HepG2 (cell line): Measurements from ENCODE around the gene NOL4L. TPM values are rescaled to one million over a fixed set of nuclear protein-coding genes. Genes with fewer than 3 reads are reported as not detected.
A peak's percentile ranks its signal among the peaks of the same experiment; 100 is the strongest.

Source experiments
- ARID2 ChIP-seq: sonication (generic); formaldehyde crosslinking; IDR thresholded peaks from 2 replicates; pipeline ENCODE4 v1.8.1; 2022; ENCODE audit warnings: mild to moderate bottlenecking, missing genetic modification reagents, borderline replicate concordance
- ASH2L ChIP-seq: fragments of 300-600, 200-600 bp; sonication (generic); IDR thresholded peaks from 2 replicates; pipeline ENCODE4 v1.7.0; 2017; ENCODE audit warnings: low read depth, mild to moderate bottlenecking, moderate library complexity, mixed read lengths, low read length; ENCODE audit not compliant: insufficient read length
- BORCS8-MEF2B ChIP-seq: sonication (generic); formaldehyde crosslinking; IDR thresholded peaks from 2 replicates; pipeline ENCODE4 v1.8.0; 2022; ENCODE audit warnings: mild to moderate bottlenecking, missing genetic modification reagents
- BRD4 ChIP-seq: sonication (generic); formaldehyde crosslinking; IDR thresholded peaks from 2 replicates; pipeline ENCODE4 v1.4.0; 2020; ENCODE audit warnings: missing genetic modification reagents
- CHD4 ChIP-seq: fragments of 200-600 bp; sonication (generic); IDR thresholded peaks from 2 replicates; pipeline ENCODE4 v1.7.0; 2017; ENCODE audit warnings: mild to moderate bottlenecking, low read length, borderline replicate concordance
- EHMT2 ChIP-seq: fragments of 200-600 bp; sonication (generic); IDR thresholded peaks from 2 replicates; pipeline ENCODE4 v1.7.0; 2017; ENCODE audit warnings: antibody characterized with exemption, low read depth, low read length, borderline replicate concordance
- LCORL ChIP-seq, 2 experiments: fragments of 450-650 bp in 1 of 2; sonication (generic) in 1 of 2; formaldehyde crosslinking in 1 of 2; IDR thresholded peaks; 2 replicates each; pipeline versions ENCODE4 v1.5.0 to v1.6.1; 2017 to 2020; ENCODE audit warnings: antibody characterized with exemption in 1 of 2, missing genetic modification reagents in 1 of 2
- NFIB ChIP-seq: sonication (generic); formaldehyde crosslinking; IDR thresholded peaks from 2 replicates; pipeline ENCODE4 v1.9.0; 2021; ENCODE audit warnings: missing genetic modification reagents, mild to moderate bottlenecking, borderline replicate concordance
- NFKB2 ChIP-seq: sonication (generic); formaldehyde crosslinking; IDR thresholded peaks from 2 replicates; pipeline ENCODE4 v1.4.0; 2020; ENCODE audit warnings: missing genetic modification reagents, borderline replicate concordance
- RBFOX2 ChIP-seq: fragments of 200-400 bp; formaldehyde crosslinking; IDR thresholded peaks from 2 replicates; pipeline ENCODE4 v1.6.1; 2017; ENCODE audit warnings: low read depth, mild to moderate bottlenecking, low read length
- RXRA ChIP-seq: sonication (generic); formaldehyde crosslinking; IDR thresholded peaks from 2 replicates; pipeline ENCODE4 v1.5.1; 2020; ENCODE audit warnings: missing genetic modification reagents
- YY1 ChIP-seq: IDR thresholded peaks from 2 replicates; pipeline ENCODE4 v1.6.1; 2011; ENCODE audit warnings: low read length, low read depth, moderate library complexity, mild to moderate bottlenecking; ENCODE audit not compliant: insufficient read depth, insufficient replicate concordance
- ZBTB21 ChIP-seq: sonication (generic); formaldehyde crosslinking; IDR thresholded peaks from 2 replicates; pipeline ENCODE4 v1.4.0; 2020; ENCODE audit warnings: missing genetic modification reagents
- ZBTB38 ChIP-seq: sonication (generic); formaldehyde crosslinking; IDR thresholded peaks from 2 replicates; pipeline ENCODE4 v1.5.1; 2020; ENCODE audit warnings: mild to moderate bottlenecking, missing genetic modification reagents
- ZNF136 ChIP-seq: sonication (generic); formaldehyde crosslinking; IDR thresholded peaks from 2 replicates; pipeline ENCODE4 v1.8.1; 2022; ENCODE audit warnings: low read depth, mild to moderate bottlenecking, moderate library complexity, missing genetic modification reagents
- ZNF274 ChIP-seq: sonication (generic); formaldehyde crosslinking; IDR thresholded peaks from 2 replicates; pipeline ENCODE4 v1.5.1; 2020; ENCODE audit warnings: mild to moderate bottlenecking, missing genetic modification reagents
- ZNF292 ChIP-seq: sonication (generic); formaldehyde crosslinking; IDR thresholded peaks from 2 replicates; pipeline ENCODE4 v1.8.1; 2022; ENCODE audit warnings: mild to moderate bottlenecking, low read depth, missing genetic modification reagents, borderline replicate concordance
- ZNF761 ChIP-seq: sonication (generic); formaldehyde crosslinking; conservative IDR thresholded peaks from 2 replicates; pipeline ENCODE4 v1.4.0; 2020; ENCODE audit warnings: mild to moderate bottlenecking, missing genetic modification reagents
- ZNF891 ChIP-seq: sonication (generic); formaldehyde crosslinking; IDR thresholded peaks from 2 replicates; pipeline ENCODE4 v1.5.0; 2020; ENCODE audit warnings: mild to moderate bottlenecking, missing genetic modification reagents
- polyA plus RNA-seq, 8 experiments: library from polyadenylated mRNA; depleted of rRNA in 3 of 8; stranded (reverse) in 7 of 8; unstranded in 1 of 8; fragments of >200 nt; fragmentation: Illumina TruSeq in 4 of 8; extraction: Trizol in 4 of 8; gene quantifications; 2 replicates each; pipeline versions ENCODE4 v1.2.1 to v1.2.3, GENCODE V29; 2011 to 2016; ENCODE audit warnings: low read depth in 4 of 8, missing spikeins in 1 of 8, mixed read lengths in 1 of 8; ENCODE audit not compliant: insufficient read depth in 1 of 8
- total RNA-seq, 5 experiments: library from RNA; depleted of rRNA; stranded (reverse); fragments of >200 nt; fragmentation: Illumina TruSeq; extraction: Trizol; gene quantifications; 2 replicates each; pipeline ENCODE4 v1.2.3, GENCODE V29; 2016; ENCODE audit warnings: low read depth in 1 of 5
- TF ChIP-seq, protein P1 (sequence below): sonication (generic); formaldehyde crosslinking; IDR thresholded peaks from 2 replicates; pipeline ENCODE4 v1.4.0; 2020; ENCODE audit warnings: missing genetic modification reagents
- TF ChIP-seq, protein P2 (sequence below): fragments of 450-650 bp; IDR thresholded peaks from 2 replicates; pipeline ENCODE4 v1.6.1; 2017; ENCODE audit warnings: mild to moderate bottlenecking

The NOL4L gene
- total and polyA plus RNA-seq, 2 of the 13 experiments (the other 11 are each of a cell fraction or from before 2014, with no cell fraction given), result 16.6 to 35.4 TPM

DNA sequence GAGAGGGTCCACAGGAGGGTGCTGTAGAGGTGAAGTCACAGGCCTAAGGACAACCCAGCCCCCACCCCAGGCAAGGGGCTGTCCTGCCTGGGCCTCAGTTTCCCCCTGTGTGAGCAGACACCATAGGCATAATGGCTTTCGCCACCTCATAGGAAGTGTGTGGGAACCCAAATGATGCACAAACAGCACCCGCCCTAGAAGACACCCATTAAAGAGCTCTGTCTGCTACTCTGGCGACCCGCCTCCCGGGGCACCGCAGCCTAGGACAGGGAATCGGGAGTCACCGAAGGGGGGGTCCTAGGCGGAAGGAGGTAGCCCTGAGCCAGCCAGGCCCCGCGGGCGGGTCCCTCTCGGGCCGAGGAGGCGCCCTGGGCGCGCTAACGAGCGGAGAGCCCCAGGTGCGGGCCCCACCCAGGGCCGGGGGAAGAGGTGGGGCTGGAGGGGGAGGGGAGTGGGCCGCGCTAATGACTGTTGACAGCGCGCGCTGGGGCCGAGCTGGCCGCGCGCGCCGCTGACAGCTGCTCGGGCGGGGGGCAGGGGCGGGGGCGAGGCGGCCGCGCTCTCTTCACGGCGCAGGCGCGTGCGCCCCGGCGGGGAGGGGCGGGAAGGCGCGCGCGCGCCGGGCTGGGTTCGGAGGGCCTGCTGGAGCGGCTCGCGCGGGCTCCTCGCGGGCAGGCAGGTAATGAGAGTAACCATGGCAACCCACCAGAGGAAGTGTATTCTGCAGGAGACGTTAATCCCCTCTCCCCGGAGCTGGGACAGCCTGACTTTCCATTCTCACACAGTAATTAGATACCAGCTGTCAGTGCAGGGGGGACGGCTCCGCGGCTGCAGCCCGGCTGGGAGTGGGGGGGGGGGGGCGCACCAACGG lies 48.9 kb downstream of the NOL4L start (continued):
- peak; percentile 38; the same call in 1 of the 2 replicates for TF ChIP-seq ZNF136 (CRISPR knock-in tag)
- TF ChIP-seq ZBTB21 (CRISPR knock-in tag), result 0 out of 2 replicates have a peak, but pooled peaks have one; percentile 25
- no peak for TF ChIP-seq ZNF292 (CRISPR knock-in tag)
- no peak for TF ChIP-seq EHMT2
- 0 out of 2 replicates have a peak, but pooled peaks have one; percentile 49 for TF ChIP-seq CHD4
- peak; percentile 13 for TF ChIP-seq ASH2L
- no peak for TF ChIP-seq BORCS8-MEF2B (CRISPR knock-in tag)
- peak; percentile 89 for TF ChIP-seq ZNF891 (CRISPR knock-in tag)
- TF ChIP-seq ZNF274 (CRISPR knock-in tag), result peak; percentile 92
- TF ChIP-seq BRD4 (CRISPR knock-in tag), result no peak
- TF ChIP-seq, protein P1, sequence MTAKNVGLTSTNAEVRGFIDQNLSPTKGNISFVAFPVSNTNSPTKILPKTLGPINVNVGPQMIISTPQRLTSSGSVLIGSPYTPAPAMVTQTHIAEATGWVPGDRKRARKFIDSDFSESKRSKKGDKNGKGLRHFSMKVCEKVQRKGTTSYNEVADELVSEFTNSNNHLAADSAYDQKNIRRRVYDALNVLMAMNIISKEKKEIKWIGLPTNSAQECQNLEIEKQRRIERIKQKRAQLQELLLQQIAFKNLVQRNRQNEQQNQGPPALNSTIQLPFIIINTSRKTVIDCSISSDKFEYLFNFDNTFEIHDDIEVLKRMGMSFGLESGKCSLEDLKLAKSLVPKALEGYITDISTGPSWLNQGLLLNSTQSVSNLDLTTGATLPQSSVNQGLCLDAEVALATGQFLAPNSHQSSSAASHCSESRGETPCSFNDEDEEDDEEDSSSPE (CRISPR knock-in tag), result peak; percentile 57; the same call in 1 of the 2 replicates
- no peak for TF ChIP-seq LCORL (IDR thresholded peaks at IDR 0.05)
- TF ChIP-seq LCORL (CRISPR knock-in tag; IDR thresholded peaks at IDR 0.05), result 0 out of 2 replicates have a peak, but pooled peaks have one; percentile 71
- TF ChIP-seq, protein P2, sequence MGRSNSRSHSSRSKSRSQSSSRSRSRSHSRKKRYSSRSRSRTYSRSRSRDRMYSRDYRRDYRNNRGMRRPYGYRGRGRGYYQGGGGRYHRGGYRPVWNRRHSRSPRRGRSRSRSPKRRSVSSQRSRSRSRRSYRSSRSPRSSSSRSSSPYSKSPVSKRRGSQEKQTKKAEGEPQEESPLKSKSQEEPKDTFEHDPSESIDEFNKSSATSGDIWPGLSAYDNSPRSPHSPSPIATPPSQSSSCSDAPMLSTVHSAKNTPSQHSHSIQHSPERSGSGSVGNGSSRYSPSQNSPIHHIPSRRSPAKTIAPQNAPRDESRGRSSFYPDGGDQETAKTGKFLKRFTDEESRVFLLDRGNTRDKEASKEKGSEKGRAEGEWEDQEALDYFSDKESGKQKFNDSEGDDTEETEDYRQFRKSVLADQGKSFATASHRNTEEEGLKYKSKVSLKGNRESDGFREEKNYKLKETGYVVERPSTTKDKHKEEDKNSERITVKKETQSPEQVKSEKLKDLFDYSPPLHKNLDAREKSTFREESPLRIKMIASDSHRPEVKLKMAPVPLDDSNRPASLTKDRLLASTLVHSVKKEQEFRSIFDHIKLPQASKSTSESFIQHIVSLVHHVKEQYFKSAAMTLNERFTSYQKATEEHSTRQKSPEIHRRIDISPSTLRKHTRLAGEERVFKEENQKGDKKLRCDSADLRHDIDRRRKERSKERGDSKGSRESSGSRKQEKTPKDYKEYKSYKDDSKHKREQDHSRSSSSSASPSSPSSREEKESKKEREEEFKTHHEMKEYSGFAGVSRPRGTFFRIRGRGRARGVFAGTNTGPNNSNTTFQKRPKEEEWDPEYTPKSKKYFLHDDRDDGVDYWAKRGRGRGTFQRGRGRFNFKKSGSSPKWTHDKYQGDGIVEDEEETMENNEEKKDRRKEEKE, result no peak
- TF ChIP-seq ZBTB38 (CRISPR knock-in tag), result peak; percentile 87; the same call in 1 of the 2 replicates
- peak; percentile 61; the same call in 1 of the 2 replicates for TF ChIP-seq RXRA (CRISPR knock-in tag)
- TF ChIP-seq NFIB (CRISPR knock-in tag), result no peak
- TF ChIP-seq RBFOX2, result 0 out of 2 replicates have a peak, but pooled peaks have one; percentile 21
- 0 out of 2 replicates have a peak, but pooled peaks have one; percentile 3 for TF ChIP-seq NFKB2 (CRISPR knock-in tag)
- 0 out of 2 replicates have a peak, but pooled peaks have one; percentile 40 for TF ChIP-seq ZNF761 (CRISPR knock-in tag)
- no peak for TF ChIP-seq ARID2 (CRISPR knock-in tag)
- TF ChIP-seq YY1, result peak; percentile 13
